ENCODE measurements around the gene MYH4.

MYH4 gene

GRCh38 chr17:10469459-10469858 lies at the start of gene MYH4:
Gene MYH4 (minus strand): TSS chr17:10469559. CDS start chr17:10466745, 2,814 bp downstream.
- no peak for DNase-seq

DNA sequence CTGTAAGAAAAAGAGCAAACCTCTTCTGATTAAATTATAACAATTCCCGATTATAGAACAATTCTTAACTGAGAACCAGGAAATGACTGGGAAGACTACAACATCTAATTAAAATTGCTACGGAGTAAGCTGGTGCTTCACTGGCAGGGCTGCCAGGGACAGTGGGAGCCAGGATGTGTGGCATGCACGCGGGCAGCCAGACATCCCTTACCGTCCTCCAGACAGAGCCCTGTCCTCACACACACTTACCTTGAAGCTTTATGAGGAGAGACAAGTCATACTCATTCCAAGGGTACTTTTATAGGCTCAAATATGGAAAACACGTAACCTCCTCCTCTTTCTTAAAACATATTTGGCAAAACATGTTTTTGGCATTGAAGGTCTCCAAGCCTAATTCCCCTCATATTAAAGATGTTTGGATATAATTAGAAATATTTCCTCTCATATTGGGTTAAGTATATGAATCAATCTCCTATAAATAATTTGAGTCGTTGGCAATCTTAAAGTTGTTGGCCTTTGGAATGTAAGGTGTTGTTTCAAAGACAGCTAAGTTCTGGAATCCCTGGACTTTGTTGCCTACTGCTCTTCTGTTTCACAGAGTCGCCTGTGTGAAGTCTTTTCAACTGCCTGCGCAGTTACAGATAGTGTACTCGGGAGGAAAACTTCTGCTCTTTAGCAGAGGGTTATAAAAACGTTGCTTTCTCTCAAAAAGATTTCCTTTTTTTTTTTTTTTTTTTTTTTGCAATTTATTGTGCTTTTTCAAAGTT lies 49.1 kb upstream of the MYH4 start, which contains the start of gene MYH1:
MYH1 (minus strand) TSS at position 272 of the 767 bp plus-strand sequence. CDS start 1,900 bp downstream, outside the sequence.
- DNase-seq = no peak

DNA sequence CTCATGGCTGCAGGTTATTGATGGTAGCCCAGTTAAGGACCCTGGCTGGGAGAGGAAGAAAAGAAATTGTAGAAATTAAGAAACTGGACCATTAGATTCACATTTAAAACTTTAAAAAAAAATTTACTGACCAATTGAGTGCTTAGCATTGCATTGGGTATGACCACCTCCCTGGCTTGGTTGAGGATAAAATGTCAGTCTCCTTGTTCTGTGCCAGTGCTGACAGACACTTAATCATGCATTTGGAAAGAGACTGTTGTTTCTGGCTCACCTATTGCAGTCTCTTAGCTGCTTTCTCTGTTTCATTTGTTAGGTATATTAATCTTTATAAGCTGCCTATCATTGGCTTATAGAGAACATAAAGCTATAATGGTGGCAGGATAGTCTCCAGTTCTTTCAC lies 47.3 kb upstream of the MYH4 start:
- no peak for DNase-seq

GRCh38 chr17:10516065-10516464 lies 46.7 kb upstream of the MYH4 start:
- no peak for DNase-seq

DNA sequence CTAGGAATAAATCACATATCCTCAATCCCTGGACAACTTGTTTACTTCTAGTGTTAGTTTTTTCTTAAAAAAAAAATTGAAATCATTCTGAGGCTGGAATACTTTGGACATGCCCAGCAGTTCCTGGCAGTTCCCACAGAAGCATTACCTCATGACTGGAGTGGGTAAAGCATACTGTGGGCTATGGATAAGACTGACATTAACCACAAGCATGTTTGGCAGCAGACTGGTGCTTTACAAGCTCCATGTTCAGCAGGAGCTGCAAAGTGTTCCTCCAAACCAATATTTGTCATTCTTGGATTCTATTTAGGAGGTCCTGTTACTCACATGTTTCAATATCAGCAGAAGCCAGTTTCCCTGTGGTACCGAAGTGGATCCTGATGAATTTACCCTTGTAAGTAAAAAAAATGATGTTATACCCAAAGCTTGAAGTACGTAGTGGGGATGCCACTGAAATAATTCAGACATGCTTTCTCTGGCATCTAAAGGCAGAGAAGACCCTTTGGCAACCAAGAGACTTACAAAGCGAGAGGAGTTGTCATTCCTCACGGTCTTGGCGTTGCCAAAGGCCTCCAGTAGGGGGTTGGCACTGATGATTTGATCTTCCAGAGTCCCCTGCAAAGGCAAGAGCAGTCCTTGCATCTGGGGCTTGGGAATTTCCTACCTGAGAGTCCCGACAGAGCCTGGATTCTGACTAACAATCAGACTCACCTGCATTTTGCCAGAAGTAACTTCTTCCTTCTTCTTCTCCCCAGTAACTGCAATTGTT lies 44.1 kb upstream of the MYH4 start:
- DNase-seq = no peak

GRCh38 chr17:10512856-10513255 lies 43.5 kb upstream of the MYH4 start:
- DNase-seq = no peak

GRCh38 chr17:10499950-10500349 lies 30.6 kb upstream of the MYH4 start:
- DNase-seq = no peak

- no peak for DNase-seq
Observed at GRCh38 chr17:10492004-10492403, 22.6 kb upstream of the MYH4 start.

DNA sequence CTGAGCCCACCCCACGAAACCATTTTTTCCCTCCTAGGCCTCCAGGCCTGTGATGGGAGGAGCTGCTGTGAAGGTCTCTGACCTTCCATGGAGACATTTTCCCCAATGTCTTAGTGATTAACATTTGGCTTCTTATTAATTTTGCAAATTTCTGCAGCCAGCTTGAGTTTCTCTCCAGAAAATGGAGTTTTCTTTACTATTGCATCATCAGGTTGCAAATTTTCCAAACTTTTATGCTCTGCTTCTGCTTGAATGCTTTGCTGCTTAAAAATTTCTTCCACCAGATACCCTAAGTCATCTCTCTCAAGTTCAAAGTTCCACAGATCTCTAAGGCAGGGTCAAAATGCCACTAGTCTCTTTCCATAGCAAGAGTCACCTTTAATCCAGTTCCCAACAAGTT lies 12.9 kb upstream of the MYH4 start:
- no peak for DNase-seq

- no peak for DNase-seq
Observed at GRCh38 chr17:10477701-10478100, 8.3 kb upstream of the MYH4 start.

- DNase-seq = no peak
Observed at GRCh38 chr17:10474536-10474935, 5.2 kb upstream of the MYH4 start.

GRCh38 chr17:10471858-10472257 lies 2.5 kb upstream of the MYH4 start:
- DNase-seq = no peak

GRCh38 chr17:10463402-10463801 lies 6.0 kb downstream of the MYH4 start:
- DNase-seq = no peak

GRCh38 chr17:10460062-10460461 lies 9.3 kb downstream of the MYH4 start:
- no peak for DNase-seq

GRCh38 chr17:10458701-10459100 lies 10.7 kb downstream of the MYH4 start:
- DNase-seq = no peak

DNA sequence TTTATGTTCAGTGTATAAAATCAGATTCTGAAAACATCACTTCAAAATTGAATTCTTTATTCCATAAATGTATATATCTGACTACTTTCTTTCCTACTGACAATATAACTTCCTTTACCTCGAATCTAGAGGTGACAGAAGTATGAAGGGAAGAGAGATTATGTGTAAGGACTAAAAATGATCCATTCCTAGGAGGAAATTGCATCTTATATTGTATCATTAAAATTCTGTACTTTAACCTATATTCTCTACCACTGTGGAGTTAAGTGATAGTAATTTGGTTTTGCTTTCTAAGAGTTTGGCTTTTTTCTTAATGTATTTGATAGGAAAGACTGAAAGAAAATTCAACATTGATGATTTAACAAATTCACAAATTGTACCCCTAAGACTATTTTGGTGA lies 11.4 kb downstream of the MYH4 start:
- DNase-seq = no peak

GRCh38 chr17:10447026-10447931 lies 22.1 kb downstream of the MYH4 start:
- DNase-seq = no peak

DNA sequence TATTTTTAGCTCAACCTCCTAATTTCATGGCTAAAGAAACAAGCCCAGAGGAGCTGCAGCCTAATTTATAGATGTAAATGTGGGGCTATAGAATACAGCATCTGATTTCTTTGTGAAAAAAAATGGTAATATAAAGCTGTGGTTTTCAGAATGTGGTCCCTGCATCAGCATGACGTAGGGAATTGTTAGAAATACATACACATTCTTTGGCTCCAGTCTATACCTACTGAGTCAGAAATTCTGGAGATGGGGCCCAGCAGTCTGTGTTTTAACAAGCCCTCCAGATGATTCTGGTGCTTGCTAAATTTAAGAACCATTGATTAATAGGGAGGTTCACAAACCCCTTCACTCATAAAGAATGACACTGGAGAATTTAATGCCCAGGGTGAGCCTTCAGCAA lies 29.5 kb downstream of the MYH4 start:
- DNase-seq = no peak

GRCh38 chr17:10435096-10435495 lies 34.3 kb downstream of the MYH4 start:
- no peak for DNase-seq

DNA sequence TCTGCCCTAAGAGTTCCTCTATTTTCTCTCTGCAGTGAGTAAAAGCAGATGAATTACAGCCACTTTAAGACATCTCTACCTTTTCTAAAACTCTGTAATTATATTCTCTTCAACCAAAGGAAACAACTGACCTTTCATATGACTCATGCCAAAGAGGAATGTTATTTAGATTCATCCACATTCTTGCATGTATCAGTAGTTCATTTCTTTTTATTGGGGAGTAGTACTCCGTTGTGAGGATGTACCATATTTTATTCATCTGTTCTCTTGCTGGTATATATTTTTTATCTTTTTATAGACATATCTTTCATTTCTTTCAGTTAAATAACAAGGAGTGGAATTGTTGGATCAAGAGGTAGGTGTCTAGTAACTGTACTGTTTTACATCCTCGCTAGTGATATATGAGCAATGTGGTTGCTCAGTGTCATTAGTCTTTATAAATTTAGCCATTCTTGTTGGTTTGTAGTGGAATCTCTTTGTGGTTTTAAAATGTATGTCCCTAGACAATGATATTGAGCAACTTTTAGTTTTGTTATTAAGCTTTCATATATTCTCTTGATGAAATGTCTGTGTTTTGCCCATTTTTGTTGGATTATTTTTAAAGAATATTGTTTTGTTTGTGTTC lies 39.8 kb downstream of the MYH4 start:
- no peak for DNase-seq

DNA sequence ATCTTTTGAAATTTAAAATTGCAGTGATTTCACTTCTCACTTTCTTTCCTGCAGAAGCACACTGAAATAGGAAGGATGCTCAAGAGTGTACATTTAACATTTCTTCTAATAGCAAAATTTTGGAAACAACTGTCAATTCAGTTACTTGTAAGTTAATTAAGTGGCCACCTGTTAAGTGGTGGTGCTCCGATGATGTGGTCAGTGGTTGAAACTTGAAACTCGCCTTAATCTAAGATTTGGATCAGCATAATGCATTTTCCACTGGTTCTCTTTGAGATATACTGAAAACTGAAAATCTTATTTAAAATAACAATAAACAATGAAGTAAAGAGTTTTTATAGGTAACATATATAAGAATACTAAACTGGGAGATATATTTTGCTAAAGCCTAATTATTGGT lies 40.6 kb downstream of the MYH4 start:
- no peak for DNase-seq

DNA sequence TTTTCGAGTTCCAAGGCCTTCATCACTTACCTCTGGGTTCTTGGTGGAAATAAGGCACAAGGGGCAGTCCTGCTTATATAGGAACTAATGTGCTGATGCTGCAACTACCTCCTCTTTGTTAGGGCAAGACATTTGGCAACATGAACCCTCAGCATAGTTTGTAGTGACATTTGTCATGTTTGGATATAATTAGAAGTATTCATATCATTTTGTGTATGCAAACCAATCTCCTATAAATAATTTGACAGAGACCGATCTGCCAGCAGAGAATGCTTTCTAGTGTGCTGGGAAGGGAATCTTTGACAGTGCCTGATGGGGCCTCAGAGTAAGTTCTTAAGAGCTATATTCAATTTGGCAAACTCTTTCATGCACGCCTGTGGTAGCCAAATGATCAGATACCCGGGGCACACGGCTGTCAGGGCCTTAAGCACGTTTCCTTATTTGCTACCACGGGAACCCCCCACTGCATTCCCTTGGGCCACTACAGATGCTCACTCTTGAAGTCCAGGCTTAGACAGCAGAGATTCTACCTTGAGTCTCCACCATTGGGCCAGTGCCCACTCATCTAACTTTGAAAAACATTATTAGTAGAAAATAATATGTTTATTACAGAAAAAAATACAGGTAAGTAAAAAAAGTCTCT lies 47.3 kb downstream of the MYH4 start, which contains the start of gene MYH8:
MYH8 (minus strand) TSS at position 51 of the 643 bp plus-strand sequence. CDS start 1,723 bp downstream, outside the sequence.
- DNase-seq = no peak

Measured in NCI-H1417 (cell line).